Endodermal cell (in vitro differentiated cells): ENCODE data around the gene WRAP73. TPM values are rescaled to one million over a fixed set of nuclear protein-coding genes. Genes with fewer than 3 reads are reported as not detected.

Source experiments
- DNase-seq: peaks from one replicate; pipeline ENCODE4 v3.0.0-alpha.2; 2017
- H3K27ac ChIP-seq: 2 replicates; pipeline ENCODE4 v1.5.1; 2013; ENCODE audit warnings: mild to moderate bottlenecking, low read depth, low read length, moderate library complexity
- H3K27me3 ChIP-seq: 2 replicates; pipeline ENCODE4 v1.6.1; 2013; ENCODE audit warnings: mild to moderate bottlenecking, low read length, moderate library complexity; ENCODE audit not compliant: insufficient read depth, control insufficient read depth, poor library complexity, severe bottlenecking
- H3K36me3 ChIP-seq: 2 replicates; pipeline ENCODE4 v1.7.0; 2013; ENCODE audit warnings: mild to moderate bottlenecking, low read length, moderate library complexity; ENCODE audit not compliant: control insufficient read depth, insufficient read depth
- H3K4me1 ChIP-seq: one replicate; pipeline ENCODE4 v1.7.0; 2013; ENCODE audit warnings: low read length; ENCODE audit not compliant: control insufficient read depth, insufficient read depth
- H3K4me3 ChIP-seq: 2 replicates; pipeline ENCODE4 v1.5.1; 2013; ENCODE audit warnings: mild to moderate bottlenecking, low read length, moderate library complexity
- H3K9ac ChIP-seq: 2 replicates; pipeline ENCODE4 v1.6.1; 2013; ENCODE audit warnings: mild to moderate bottlenecking, low read length, moderate library complexity; ENCODE audit not compliant: poor library complexity, severe bottlenecking; ENCODE audit errors: extremely low read depth
- H3K9me3 ChIP-seq: 2 replicates; pipeline ENCODE4 v1.6.1; 2013; ENCODE audit warnings: mild to moderate bottlenecking, low read length, moderate library complexity; ENCODE audit not compliant: control insufficient read depth
- H3K27ac Mint-ChIP-seq: 2 replicates; pipeline ENCODE4 v1.8.0; 2020; ENCODE audit warnings: mixed read lengths
- H3K27me3 Mint-ChIP-seq: 2 replicates; pipeline ENCODE4 v1.8.0; 2021; ENCODE audit warnings: mild to moderate bottlenecking, mixed read lengths; ENCODE audit not compliant: insufficient read depth
- H3K36me3 Mint-ChIP-seq: 2 replicates; pipeline ENCODE4 v1.8.0; 2020; ENCODE audit warnings: low read depth, mixed read lengths
- H3K4me1 Mint-ChIP-seq: 2 replicates; pipeline ENCODE4 v1.8.0; 2020; ENCODE audit warnings: mixed read lengths
- H3K4me3 Mint-ChIP-seq: 2 replicates; pipeline ENCODE4 v1.8.0; 2020; ENCODE audit warnings: mild to moderate bottlenecking, moderate library complexity, mixed read lengths
- H3K9me3 Mint-ChIP-seq: 2 replicates; pipeline ENCODE4 v1.8.0; 2020; ENCODE audit warnings: mild to moderate bottlenecking, mixed read lengths
- CTCF ChIP-seq: fragments of 200-600 bp; sonication (generic); conservative IDR thresholded peaks from 2 replicates; pipeline ENCODE4 v1.5.0; 2021; ENCODE audit warnings: antibody characterized with exemption, mild to moderate bottlenecking
- WGBS, 2 experiments: methylation state at CpG; one replicate each; pipeline versions ENCODE4 v1.1.5 to v1.1.7; 2013; ENCODE audit warnings: missing lambda C conversion rate in 2 of 2, mixed read lengths in 1 of 2; ENCODE audit not compliant: insufficient coverage in 1 of 2, insufficient read length in 1 of 2; 5-methylcytosine and 5-hydroxymethylcytosine counted together
- total RNA-seq, 2 donors: library from RNA; stranded (reverse); fragmentation: NEBNext Ultra II Directional in 1 of 2; extraction: Animal tissue kit (Norgen Biotek cat#: 25700) in 1 of 2; gene quantifications; 2 replicates in 1 of 2; 3 replicates in 1 of 2; pipeline ENCODE4 v1.2.1, GENCODE V29; 2021

Gene WRAP73
- total RNA-seq, 2 donors from 2014 or later: 29.8 to 32.5 TPM

DNA sequence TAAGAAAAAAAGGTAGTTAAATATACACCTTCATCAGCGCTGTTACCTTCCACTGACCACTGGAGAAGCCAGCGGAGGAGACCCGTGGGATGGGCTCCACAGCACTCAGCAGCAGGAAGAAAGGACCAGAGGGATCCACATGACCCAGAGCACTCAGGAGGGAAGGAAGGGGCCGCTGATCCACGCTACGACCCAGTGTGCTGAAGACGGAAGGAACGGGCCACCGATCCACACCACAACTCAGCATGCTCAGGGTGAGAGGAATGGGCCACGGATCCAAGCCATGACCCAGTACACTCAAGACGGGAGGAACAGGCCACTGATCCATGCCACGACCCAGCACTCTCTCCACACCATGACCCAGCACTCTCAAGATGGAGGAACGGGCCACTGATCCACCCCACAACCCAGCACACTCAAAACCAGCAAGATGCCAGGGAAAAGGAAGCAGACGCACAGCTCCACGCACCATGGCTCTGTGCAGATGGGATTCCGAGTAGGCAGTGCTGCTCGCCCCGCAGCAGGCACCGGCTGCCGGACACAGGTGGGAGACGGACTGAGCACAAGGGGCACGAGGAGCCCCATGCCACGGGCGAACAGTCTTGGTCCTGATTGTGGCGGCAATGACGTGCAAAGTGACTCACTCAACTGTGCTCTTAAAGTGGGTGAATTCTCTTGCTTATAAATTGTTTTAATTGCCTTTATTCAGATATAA, 8.7 kb downstream of the WRAP73 start:
- peaks cover 30% of the 10 kb centered on the region for H3K36me3 ChIP-seq
- 94 to 95% methylated on average over 17 to 26 of the region's 26 CpGs for WGBS, 2 experiments
- Mint-ChIP-seq H3K9me3 (no peaks in the 10 kb centered on the region), H3K27me3 (no peaks in the 10 kb centered on the region), H3K36me3 (peaks cover 44% of the 10 kb centered on the region), H3K4me3 (no peak overlapping the region), H3K27ac (no peak overlapping the region), H3K4me1 (no peaks in the 10 kb centered on the region)
- TF ChIP-seq CTCF: no peak
- H3K27me3 ChIP-seq: no peaks in the 10 kb centered on the region
- no peak overlapping the region for H3K9ac ChIP-seq
- no peak overlapping the region for H3K27ac ChIP-seq
- no peak overlapping the region for H3K4me3 ChIP-seq
- H3K9me3 ChIP-seq: no peaks in the 10 kb centered on the region
- no peaks in the 10 kb centered on the region for H3K4me1 ChIP-seq
- no peak for DNase-seq

DNA sequence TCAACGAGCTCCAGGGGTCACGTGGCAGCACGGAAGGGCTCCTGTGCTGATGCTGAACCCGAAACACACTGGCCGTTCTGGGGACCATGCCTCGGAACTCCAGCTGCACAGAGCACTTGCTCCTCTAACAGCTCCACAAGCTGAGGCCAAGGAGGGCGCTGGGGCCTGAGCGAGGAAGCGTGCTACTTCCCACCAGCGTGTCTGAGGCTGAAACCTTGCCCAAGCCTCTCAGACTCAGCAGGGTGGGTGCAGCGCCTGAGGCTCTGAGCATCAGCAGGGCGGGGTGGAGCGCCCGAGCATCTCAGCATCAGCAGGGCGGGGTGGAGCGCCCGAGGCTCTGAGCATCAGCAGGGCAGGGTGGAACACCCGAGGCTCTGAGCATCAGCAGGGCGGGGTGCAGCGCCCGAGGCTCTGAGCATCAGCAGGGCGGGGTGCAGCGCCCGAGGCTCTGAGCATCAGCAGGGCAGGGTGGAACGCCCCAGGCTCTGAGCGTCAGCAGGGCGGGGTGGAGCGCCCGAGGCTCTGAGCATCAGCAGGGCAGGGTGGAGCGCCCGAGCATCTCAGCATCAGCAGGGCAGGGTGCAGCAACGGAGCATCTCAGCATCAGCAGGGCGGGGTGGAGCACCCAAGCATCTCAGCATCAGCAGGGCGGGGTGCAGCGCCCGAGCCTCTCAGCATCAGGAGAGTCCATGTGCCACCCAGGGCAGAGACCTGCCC, 9.6 kb downstream of the WRAP73 start:
- H3K4me1 ChIP-seq: no peaks in the 10 kb centered on the region
- 90 to 92% methylated on average over 17 to 36 of the region's 36 CpGs for WGBS, 2 experiments
- Mint-ChIP-seq H3K27me3 (no peaks in the 10 kb centered on the region), H3K4me1 (no peaks in the 10 kb centered on the region), H3K27ac (no peak overlapping the region), H3K9me3 (no peaks in the 10 kb centered on the region), H3K4me3 (no peak overlapping the region), H3K36me3 (peaks cover 44% of the 10 kb centered on the region)
- no peak overlapping the region for H3K27ac ChIP-seq
- H3K9ac ChIP-seq: no peak overlapping the region
- H3K27me3 ChIP-seq: no peaks in the 10 kb centered on the region
- no peak for DNase-seq
- peaks cover 27% of the 10 kb centered on the region for H3K36me3 ChIP-seq
- no peak overlapping the region for H3K4me3 ChIP-seq
- H3K9me3 ChIP-seq: no peaks in the 10 kb centered on the region
- TF ChIP-seq CTCF: no peak

DNA sequence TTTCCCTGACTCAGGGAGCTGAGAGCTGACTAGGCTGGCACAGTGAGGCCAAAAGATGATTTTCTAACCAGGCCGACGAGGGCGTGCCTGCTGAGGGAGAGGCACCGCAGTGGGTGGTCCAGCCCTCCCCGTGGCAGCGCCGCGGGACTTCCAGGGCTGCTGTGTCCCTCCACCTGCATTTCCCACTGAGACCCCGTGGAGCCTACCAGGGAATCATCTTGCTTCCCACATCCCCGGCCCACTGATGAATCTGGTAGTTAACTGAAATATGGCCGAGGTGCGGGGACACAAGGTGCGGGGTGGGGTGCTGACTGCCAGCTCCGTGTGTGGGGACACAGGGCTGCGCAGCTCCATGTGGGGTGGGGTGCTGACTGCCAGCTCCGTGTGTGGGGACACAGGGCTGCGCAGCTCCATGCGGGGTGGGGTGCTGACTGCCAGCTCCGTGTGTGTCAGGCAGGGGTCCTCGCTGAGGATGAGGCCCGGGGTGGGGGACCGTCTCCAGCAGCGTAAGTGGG, 10.4 kb downstream of the WRAP73 start:
- H3K36me3 Mint-ChIP-seq: peaks cover 49% of the 10 kb centered on the region
- H3K27me3 Mint-ChIP-seq: no peaks in the 10 kb centered on the region
- Histone ChIP-seq H3K9me3 (no peaks in the 10 kb centered on the region), H3K4me1 (no peaks in the 10 kb centered on the region), H3K27me3 (no peaks in the 10 kb centered on the region), H3K4me3 (no peak overlapping the region), H3K9ac (no peak overlapping the region), H3K36me3 (peaks cover 32% of the 10 kb centered on the region), H3K27ac (no peak overlapping the region)
- H3K4me1 Mint-ChIP-seq: no peaks in the 10 kb centered on the region
- no peak overlapping the region for H3K27ac Mint-ChIP-seq
- 92 to 95% methylated on average over 18 to 23 of the region's 23 CpGs for WGBS, 2 experiments
- no peak for DNase-seq
- no peak for TF ChIP-seq CTCF
- no peak overlapping the region for H3K4me3 Mint-ChIP-seq
- H3K9me3 Mint-ChIP-seq: no peaks in the 10 kb centered on the region
